Activated naive CD8-positive, alpha-beta T cell treated with anti-CD3 and anti-CD28 coated beads, Interleukin-2, amount 10 ng/mL, durations not matched to agents 7 days and 5 days (primary cell): ENCODE results near the gene WDR33. TPM values are rescaled to one million over a fixed set of nuclear protein-coding genes. Genes with fewer than 3 reads are reported as not detected.

Experiments used
- ATAC-seq: fragments of 150-1000 bp; cut with Tn5 transposase; one replicate; pipeline ENCODE4 v1.10.0; 2021; ENCODE audit warnings: low read depth, moderate library complexity
- POLR2A ChIA-PET: fragments of 350-600 bp; sonication (Branson Sonifier 250); formaldehyde crosslinking; loops from one replicate; lab custom pipeline; 2021; ENCODE audit warnings: antibody characterized with exemption; lab: Charles Lee
- DNase-seq: peaks from one replicate; pipeline ENCODE4 v3.0.0; 2021
- H3K27ac Mint-ChIP-seq: one replicate; pipeline ENCODE4 v1.8.0; 2022; ENCODE audit warnings: mild to moderate bottlenecking, mixed read lengths
- H3K27me3 Mint-ChIP-seq: one replicate; pipeline ENCODE4 v1.8.0; 2022; ENCODE audit warnings: mild to moderate bottlenecking, moderate library complexity, mixed read lengths
- H3K36me3 Mint-ChIP-seq: one replicate; pipeline ENCODE4 v1.8.0; 2021; ENCODE audit warnings: mild to moderate bottlenecking, mixed read lengths
- H3K4me1 Mint-ChIP-seq: one replicate; pipeline ENCODE4 v1.8.0; 2021; ENCODE audit warnings: mixed read lengths
- H3K4me3 Mint-ChIP-seq: one replicate; pipeline ENCODE4 v1.8.0; 2022; ENCODE audit warnings: mild to moderate bottlenecking, moderate library complexity, mixed read lengths
- H3K9me3 Mint-ChIP-seq: one replicate; pipeline ENCODE4 v1.8.0; 2021; ENCODE audit warnings: mixed read lengths
- total RNA-seq, 2 experiments: library from RNA; stranded (reverse); gene quantifications; one replicate each; pipeline ENCODE4 v1.2.3, GENCODE V29; 2021

The WDR33 gene
- total RNA-seq, 2 experiments from 2014 or later = 69.1 to 82.2 TPM

DNA sequence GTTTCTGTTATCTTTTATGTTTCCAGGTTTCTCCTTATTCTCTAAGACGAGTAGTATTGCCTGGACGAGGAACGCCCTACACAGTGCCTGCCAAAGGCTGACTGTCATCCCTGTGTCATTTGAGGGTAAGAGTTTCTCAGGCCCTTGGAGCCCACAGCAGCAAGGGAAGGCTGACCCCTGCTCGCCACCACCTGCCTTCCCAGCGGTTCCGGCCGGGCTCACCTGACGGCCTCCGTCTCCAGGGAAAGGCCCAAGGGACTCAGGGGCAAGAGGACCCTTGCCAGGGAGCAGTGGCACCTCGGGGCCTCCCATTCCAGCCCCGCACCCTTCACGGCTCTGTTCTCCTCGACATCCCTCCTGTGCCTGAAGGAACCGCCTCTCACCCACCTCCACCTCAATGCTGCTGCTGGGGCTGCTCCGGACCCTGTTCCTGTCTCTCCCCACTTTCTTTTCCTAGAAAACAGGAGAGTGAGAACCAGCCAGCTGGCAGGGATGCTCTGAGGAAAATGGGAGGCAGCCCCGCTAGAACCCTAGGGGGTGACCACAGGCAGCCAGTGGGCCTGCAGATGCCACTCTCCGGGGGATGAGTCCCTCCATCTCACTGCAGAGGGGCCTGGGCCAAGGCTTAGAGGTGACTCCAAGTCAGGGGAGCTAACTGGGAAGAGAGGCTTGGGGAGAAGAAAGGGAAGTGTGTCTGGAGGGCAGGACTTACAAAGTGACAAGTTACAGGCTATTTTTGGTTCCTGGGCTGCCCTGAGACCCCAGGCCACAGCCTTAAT is 137.5 kb downstream of the WDR33 start:
- POLR2A ChIA-PET = interaction anchor here (0.6 kb wide), 1 partner anchor 9 kb away, joined by 3 read pairs; no protein-coding TSS in a partner anchor

DNA sequence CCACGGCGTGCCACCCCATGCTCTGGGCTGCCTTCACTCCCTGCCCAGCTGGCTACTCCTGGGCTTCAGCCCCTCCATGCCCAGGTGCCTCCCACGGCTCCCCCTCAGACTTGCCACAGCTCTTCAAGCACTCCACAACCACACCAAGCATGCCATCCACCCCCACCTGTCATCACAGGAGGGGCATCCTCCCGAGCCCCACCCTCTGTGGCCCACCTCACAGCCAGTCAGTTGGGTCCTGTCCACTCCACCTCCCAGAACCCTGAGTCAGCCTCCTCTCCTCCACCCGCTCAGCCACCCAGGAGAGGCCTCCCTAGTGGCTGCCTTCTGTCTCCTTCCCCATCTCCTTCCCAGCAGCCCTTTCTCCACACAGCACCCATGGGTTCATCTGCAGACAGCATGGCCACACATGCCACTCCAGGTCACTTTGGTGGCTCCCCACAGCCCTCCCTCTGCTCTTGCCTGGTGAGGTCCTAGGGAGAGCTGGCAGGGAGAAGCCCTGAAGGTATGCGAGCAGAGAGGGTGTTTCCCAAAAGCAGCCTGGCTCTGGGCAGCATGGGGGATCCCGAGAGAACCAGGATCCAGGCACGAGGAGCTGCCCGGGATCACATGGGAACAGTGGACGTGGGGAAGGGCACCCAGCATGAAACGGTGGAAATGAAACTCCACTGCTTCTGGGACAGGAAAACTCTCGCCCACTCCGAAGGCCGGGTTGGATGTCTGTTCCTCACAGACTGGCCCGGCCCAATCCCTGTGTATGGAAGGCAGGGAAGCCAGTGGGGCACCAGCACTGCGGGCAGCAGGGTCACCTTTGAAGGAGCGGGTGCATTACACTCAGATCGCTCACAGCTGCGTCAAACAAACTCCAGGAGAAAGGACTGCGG is 138.4 kb downstream of the WDR33 start:
- ATAC-seq (no peak), DNase-seq (no peak)
- H3K27me3 Mint-ChIP-seq = peaks cover 66% of the 10 kb centered on the region
- POLR2A ChIA-PET = no interaction called here
- H3K4me1 Mint-ChIP-seq = peaks cover 4% of the 10 kb centered on the region
- H3K9me3 Mint-ChIP-seq = no peaks in the 10 kb centered on the region
- H3K4me3 Mint-ChIP-seq = no peak overlapping the region
- no peak overlapping the region for H3K27ac Mint-ChIP-seq
- no peaks in the 10 kb centered on the region for H3K36me3 Mint-ChIP-seq

More for the DNA sequence above, 137.5 kb downstream of the WDR33 start:
- ATAC-seq (no peak), DNase-seq (no peak)
- no peaks in the 10 kb centered on the region for H3K9me3 Mint-ChIP-seq
- peaks cover 71% of the 10 kb centered on the region for H3K27me3 Mint-ChIP-seq
- peaks cover 4% of the 10 kb centered on the region for H3K4me1 Mint-ChIP-seq
- no peaks in the 10 kb centered on the region for H3K36me3 Mint-ChIP-seq
- H3K27ac Mint-ChIP-seq = no peak overlapping the region
- no peak overlapping the region for H3K4me3 Mint-ChIP-seq

DNA sequence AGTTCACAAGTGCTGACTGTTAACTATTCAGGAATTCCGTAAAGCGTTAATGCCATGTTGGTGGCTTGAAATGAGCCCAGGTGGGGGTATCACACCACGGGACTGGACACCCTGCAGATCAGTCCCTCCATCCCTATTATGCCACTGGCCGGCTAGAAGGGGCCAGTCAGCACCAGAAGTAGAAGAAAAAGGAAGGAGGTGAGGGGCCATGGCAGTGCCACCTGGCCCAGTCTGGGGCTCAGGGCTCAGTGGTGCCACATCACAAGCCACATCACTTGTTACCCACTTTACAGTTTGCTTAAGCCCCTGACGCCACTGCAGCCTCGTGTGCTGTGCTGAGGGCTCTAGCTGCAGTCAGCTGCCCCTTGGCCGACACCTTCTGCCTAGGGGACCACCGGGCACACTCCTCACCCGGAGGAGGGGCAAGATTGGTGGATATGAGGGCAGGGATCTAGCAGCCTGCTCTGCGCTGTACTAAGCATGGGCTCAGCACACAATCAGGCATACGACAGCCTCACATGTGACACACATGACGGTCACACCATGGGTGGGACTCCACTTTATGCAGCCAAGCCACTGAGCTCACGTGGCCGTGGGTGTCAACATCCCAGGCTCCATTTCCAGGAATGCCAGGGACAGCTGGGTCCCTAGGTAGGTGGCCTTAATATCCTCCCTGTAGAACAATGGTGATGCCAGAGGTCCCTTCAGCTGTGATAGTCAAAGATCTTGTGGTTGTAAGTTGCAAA is 139.2 kb downstream of the WDR33 start:
- DNase-seq (no peak), ATAC-seq (no peak)
- Mint-ChIP-seq H3K4me3 (no peak overlapping the region), H3K27ac (no peak overlapping the region), H3K36me3 (no peaks in the 10 kb centered on the region), H3K4me1 (peaks cover 4% of the 10 kb centered on the region), H3K27me3 (peaks cover 66% of the 10 kb centered on the region), H3K9me3 (no peaks in the 10 kb centered on the region)
- POLR2A ChIA-PET = no interaction called here

DNA sequence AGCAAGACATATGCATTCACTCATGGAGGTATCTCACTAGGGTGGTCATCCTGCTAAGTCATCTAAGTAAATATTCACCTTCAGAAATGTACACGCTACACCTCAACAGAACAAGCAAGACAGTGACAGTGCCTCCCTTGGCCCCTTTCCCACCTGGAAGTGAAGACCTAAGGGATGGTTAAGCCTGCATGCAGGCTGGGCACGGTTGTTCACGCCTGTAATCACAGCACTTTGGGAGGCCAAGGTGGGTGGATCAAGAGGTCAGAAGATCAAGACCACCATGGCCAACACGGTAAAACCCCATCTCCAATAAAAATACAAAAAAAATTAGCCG is 140.0 kb downstream of the WDR33 start:
- DNase-seq (no peak), ATAC-seq (no peak)
- peaks cover 65% of the 10 kb centered on the region for H3K27me3 Mint-ChIP-seq
- H3K27ac Mint-ChIP-seq = no peak overlapping the region
- POLR2A ChIA-PET = no interaction called here
- H3K4me1 Mint-ChIP-seq = peaks cover 4% of the 10 kb centered on the region
- no peaks in the 10 kb centered on the region for H3K36me3 Mint-ChIP-seq
- no peaks in the 10 kb centered on the region for H3K9me3 Mint-ChIP-seq
- H3K4me3 Mint-ChIP-seq = no peak overlapping the region

DNA sequence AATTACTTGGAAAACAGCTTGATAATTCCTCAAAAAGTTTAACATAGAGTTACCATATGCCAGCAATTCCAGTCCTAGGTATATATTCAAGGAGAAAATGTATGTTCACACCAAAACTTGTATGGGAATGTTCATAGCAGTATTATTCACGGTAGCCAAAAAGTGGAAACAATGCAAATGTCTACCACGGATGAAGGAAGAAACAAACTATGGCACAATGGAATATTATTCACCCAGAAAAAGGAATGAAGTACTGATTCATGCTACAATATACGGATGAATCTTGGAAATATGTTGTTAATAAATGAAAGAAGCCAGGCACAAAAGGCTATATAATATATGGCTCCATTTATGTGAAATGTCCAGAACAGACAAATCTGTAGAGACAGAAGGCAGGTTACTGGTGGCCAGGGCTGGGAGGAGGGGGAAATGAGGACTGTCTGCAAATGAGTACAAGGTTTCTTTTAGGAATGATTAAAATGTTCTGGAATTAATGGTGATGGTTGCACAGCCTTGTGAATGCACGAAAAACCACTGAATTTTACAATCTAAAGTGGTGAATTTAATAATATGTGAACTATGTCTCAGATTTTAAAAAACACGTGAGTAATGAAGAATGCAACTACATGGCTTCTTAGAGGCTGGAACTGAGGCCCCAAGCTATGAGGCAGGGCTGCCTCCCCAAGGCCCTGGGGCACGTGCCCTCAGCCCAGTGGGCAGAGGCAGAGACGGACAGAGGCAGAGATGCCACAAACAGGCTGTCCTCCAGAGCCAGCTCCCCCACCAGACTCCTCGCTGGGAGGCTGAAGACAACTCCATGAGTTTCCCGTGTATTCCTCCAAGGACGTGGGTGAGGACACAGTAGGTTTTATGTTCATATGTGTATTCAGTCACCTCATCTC is 140.7 kb downstream of the WDR33 start:
- H3K4me1 Mint-ChIP-seq = peaks cover 4% of the 10 kb centered on the region
- no peak overlapping the region for H3K4me3 Mint-ChIP-seq
- H3K36me3 Mint-ChIP-seq = no peaks in the 10 kb centered on the region
- H3K27me3 Mint-ChIP-seq = peaks cover 67% of the 10 kb centered on the region
- H3K27ac Mint-ChIP-seq = no peak overlapping the region
- DNase-seq = no peak
- POLR2A ChIA-PET = no interaction called here
- no peak for ATAC-seq
- no peaks in the 10 kb centered on the region for H3K9me3 Mint-ChIP-seq

DNA sequence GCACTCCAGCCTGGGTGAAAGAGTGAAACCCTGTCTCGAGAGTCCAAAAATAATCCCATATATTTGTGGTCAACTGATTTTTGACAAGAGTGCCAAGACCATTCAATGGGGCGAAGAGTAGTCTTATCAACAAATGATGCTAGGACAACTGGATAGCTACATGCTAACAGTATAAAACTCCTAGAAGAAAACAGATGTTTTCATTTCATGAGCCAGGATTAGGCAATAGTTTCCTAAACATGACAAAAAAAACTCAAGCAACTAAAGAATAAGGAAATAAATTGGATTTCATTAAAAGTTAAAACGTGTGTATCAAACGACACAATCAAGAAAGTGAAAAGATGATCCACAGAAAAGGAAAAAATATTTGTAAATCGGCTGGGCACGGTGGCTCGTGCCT is 141.9 kb downstream of the WDR33 start:
- Mint-ChIP-seq H3K9me3 (no peaks in the 10 kb centered on the region), H3K27ac (no peak overlapping the region), H3K27me3 (peaks cover 71% of the 10 kb centered on the region), H3K36me3 (no peaks in the 10 kb centered on the region), H3K4me3 (no peak overlapping the region), H3K4me1 (no peaks in the 10 kb centered on the region)
- ATAC-seq (no peak), DNase-seq (no peak)
- POLR2A ChIA-PET = no interaction called here

DNA sequence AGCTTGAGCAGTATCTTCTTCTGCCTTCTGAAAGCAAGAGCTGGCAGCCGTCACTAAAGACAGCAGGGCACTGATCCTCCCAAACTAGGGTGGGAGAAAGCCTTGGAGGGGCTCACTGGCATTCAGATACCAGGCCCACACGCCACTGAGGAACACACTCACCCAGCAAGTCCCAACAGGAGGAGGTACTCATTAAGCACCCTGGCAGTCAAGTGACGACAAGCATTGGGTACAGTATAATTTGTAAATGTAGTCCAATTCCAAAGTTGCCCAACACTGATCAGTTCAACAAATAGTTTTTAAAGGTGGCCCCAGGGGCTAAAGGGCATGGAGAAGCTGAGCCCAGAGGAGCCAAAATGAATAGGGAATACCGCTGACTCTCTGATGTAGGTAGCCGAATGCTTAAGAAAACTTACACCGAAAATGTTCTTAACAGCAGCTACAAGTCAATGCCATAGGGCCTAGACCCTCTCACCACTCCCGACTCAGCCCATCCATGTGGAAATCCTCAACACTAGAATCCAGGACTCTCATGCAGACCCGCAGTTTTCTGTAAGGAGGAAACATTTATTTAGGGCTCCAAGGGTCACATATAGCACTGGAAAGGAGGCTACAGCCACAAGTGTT is 145.6 kb downstream of the WDR33 start:
- DNase-seq (no peak), ATAC-seq (no peak)
- peaks cover 60% of the 10 kb centered on the region for H3K27me3 Mint-ChIP-seq

DNA sequence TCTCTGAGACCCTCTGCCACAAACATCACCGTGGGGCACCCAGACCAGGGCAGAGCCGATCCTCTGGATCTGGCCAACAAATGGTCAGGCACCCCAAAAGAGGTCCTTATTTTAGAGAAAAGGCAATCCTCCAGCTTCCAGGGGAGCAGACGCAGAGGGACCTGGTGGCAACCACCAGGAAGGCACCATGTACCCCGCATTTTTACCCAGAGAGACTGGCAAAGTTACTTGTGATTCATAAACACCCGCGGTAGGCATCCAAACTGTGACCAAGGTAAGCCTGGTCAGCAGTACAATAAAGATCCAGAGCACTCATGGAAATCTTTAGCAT is 146.1 kb downstream of the WDR33 start:
- no peaks in the 10 kb centered on the region for H3K36me3 Mint-ChIP-seq
- no peak overlapping the region for H3K4me3 Mint-ChIP-seq
- DNase-seq (no peak), ATAC-seq (no peak)
- H3K27ac Mint-ChIP-seq = no peak overlapping the region
- POLR2A ChIA-PET = interaction anchor here (0.5 kb wide), 1 partner anchor 291 kb away, joined by 3 read pairs; no protein-coding TSS in a partner anchor
- no peaks in the 10 kb centered on the region for H3K9me3 Mint-ChIP-seq
- H3K27me3 Mint-ChIP-seq = peaks cover 56% of the 10 kb centered on the region
- no peaks in the 10 kb centered on the region for H3K4me1 Mint-ChIP-seq

More for the DNA sequence above, 145.6 kb downstream of the WDR33 start:
- POLR2A ChIA-PET = interaction anchor here (0.5 kb wide), 1 partner anchor 290 kb away, joined by 3 read pairs; no protein-coding TSS in a partner anchor
- no peak overlapping the region for H3K4me3 Mint-ChIP-seq
- H3K4me1 Mint-ChIP-seq = no peaks in the 10 kb centered on the region
- H3K36me3 Mint-ChIP-seq = no peaks in the 10 kb centered on the region
- no peak overlapping the region for H3K27ac Mint-ChIP-seq
- no peaks in the 10 kb centered on the region for H3K9me3 Mint-ChIP-seq

DNA sequence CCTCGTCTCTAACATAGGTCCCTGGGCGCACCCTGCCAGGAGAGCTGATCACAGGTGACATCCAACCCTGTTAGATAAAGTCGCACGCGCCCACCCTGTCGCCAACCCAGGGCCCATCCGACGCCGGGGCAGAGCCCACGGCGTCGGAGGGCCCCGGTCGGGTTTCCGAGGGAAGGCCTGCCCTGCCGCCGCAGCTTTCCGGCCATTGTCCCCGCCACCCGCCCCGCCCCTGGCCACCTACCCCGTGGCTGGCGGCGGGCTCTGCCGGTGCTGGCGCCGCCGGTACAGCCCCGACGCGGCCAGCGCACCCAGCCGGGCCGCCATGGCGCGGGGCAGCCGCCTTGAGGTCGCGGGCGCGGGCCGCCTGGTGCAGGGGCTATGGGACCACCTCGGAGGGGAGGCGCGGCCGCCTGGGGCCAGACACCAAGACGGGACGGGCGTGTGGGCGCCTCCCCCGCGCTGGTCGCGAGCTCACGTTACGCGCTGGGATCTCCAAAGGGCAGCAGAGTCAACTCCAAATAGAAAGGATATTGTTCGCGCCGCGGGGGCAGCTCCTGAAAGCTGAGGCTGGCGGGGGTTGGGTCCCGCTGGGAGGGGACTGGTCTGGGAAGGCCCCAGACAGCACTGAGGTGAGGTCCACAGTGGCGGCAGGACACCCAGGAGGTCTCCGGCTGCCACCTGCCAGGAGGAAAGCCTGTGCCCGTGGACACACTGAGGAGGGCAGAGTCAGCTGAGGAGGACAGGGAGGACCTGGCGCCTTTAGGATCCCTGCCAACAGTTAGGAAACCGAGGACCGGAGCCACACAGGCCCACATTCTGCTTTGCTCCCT is 146.7 kb downstream of the WDR33 start:
- ATAC-seq (no peak), DNase-seq (no peak)
- H3K27ac Mint-ChIP-seq = no peak overlapping the region
- no peaks in the 10 kb centered on the region for H3K9me3 Mint-ChIP-seq
- POLR2A ChIA-PET = no interaction called here
- H3K4me1 Mint-ChIP-seq = no peaks in the 10 kb centered on the region
- H3K27me3 Mint-ChIP-seq = peaks cover 52% of the 10 kb centered on the region
- no peak overlapping the region for H3K4me3 Mint-ChIP-seq
- no peaks in the 10 kb centered on the region for H3K36me3 Mint-ChIP-seq

DNA sequence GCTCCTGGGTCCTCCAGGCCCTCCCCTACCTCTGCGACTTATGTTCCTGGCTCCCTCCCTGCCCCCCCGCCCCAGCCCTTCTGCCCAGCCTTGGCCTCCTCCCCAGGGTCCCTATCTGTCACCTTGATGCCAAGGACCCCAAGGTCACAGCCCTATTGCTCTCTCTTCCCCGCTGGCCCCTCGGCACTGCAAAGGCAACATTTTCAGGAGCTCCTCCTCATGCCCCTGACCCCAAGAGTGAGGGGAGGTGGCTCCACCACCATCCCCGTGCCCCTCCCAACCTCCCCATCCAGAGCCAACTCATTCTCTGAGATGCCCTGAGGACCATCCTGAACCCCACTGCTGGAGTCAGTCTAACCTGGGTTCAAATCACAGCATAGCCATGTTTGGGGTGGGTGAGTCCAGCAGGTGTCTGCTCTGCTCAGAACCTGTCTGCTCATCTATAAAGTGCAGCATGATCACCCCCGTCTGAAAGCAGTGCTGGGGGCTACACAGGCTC is 147.4 kb downstream of the WDR33 start:
- H3K27ac Mint-ChIP-seq = no peak overlapping the region
- H3K36me3 Mint-ChIP-seq = no peaks in the 10 kb centered on the region
- H3K9me3 Mint-ChIP-seq = no peaks in the 10 kb centered on the region
- no peak overlapping the region for H3K4me3 Mint-ChIP-seq
- no peak for DNase-seq
- H3K4me1 Mint-ChIP-seq = no peaks in the 10 kb centered on the region
- no peak for ATAC-seq
- peaks cover 46% of the 10 kb centered on the region for H3K27me3 Mint-ChIP-seq
- POLR2A ChIA-PET = no interaction called here

DNA sequence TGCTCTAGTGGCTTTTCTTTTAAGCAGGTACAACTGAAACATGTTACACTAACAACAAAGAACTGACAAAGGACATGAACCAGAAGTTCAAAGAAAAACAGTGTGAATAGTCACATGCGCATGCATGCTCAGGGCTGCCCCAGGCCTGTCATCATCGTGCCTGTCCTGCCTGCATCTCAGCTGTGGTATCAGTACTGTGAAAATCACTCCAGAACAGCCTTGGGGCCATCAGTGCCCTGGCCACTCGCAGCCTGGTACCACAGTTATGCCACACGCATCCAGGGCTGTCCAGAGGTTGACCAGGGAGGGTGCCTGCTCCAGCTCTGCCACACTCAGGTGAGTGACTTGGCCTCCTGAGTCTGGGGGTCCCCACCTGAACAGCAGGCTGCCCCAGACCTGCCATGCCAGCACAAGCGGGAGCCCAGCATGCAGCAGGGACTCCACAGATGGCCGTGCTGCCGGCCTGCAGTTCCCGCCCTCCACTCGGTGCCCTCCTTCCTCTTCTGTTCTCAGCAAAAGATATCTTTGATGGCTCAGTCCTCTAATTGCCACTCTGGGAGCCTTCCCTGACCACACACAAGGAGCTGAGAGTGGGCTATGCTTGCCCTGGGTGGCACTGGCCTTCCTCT is 147.9 kb downstream of the WDR33 start:
- Mint-ChIP-seq H3K36me3 (no peaks in the 10 kb centered on the region), H3K4me1 (no peaks in the 10 kb centered on the region)
- no peak for ATAC-seq

More for the DNA sequence above, 147.9 kb downstream of the WDR33 start:
- no peak for DNase-seq
- Mint-ChIP-seq H3K9me3 (no peaks in the 10 kb centered on the region), H3K27me3 (peaks cover 45% of the 10 kb centered on the region), H3K27ac (no peak overlapping the region), H3K4me3 (no peak overlapping the region)
- POLR2A ChIA-PET = no interaction called here
